ENCODE results near the gene SPAG9.

The SPAG9 gene

DNA sequence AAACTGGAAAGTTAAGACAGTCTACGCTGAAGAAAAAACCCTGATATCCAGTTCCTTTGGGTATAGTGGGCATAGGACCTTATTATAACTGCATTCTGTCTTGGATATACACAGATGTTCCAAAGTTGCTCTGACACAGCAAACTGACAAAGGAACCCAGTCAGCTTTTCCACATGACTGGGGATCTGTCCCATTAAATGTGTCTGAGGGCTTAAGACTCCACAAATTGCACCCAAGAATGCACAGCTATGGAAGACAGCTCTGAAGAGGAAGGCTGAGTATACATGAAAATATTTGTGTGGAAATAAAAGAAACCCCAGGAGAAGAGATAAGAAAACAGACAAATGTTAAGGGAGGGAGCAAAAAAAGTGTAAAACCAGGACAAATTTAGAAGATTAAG is 114.1 kb downstream of the SPAG9 start:
- H3K4me2 ChIP-seq (ENCODE audit: insufficient read depth, low read length) = no peak overlapping the region
- H4K20me1 ChIP-seq (ENCODE audit: insufficient read depth, low read length) = no peaks in the 10 kb centered on the region
- H2AFZ ChIP-seq (ENCODE audit: low read depth, low read length) = no peak overlapping the region
- H3K9ac ChIP-seq (ENCODE audit: low read depth, low read length) = no peak overlapping the region
- no peak overlapping the region for H3K4me3 ChIP-seq (ENCODE audit: low read depth in 1 of 2, low read length in 2 of 2)
- no peak for ATAC-seq (ENCODE audit: insufficient read depth, low read depth)
- H3K27me3 ChIP-seq (ENCODE audit: insufficient read depth, low read length, poor library complexity) = no peaks in the 10 kb centered on the region
- DNase-seq = no peak
- H3K9me3 ChIP-seq (ENCODE audit: insufficient read depth, low read length, severe bottlenecking) = no peaks in the 10 kb centered on the region
- H3K36me3 ChIP-seq (ENCODE audit: insufficient read depth, low read length) = peaks cover 52% of the 10 kb centered on the region
- TF ChIP-seq, protein P1, sequence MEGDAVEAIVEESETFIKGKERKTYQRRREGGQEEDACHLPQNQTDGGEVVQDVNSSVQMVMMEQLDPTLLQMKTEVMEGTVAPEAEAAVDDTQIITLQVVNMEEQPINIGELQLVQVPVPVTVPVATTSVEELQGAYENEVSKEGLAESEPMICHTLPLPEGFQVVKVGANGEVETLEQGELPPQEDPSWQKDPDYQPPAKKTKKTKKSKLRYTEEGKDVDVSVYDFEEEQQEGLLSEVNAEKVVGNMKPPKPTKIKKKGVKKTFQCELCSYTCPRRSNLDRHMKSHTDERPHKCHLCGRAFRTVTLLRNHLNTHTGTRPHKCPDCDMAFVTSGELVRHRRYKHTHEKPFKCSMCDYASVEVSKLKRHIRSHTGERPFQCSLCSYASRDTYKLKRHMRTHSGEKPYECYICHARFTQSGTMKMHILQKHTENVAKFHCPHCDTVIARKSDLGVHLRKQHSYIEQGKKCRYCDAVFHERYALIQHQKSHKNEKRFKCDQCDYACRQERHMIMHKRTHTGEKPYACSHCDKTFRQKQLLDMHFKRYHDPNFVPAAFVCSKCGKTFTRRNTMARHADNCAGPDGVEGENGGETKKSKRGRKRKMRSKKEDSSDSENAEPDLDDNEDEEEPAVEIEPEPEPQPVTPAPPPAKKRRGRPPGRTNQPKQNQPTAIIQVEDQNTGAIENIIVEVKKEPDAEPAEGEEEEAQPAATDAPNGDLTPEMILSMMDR (IDR thresholded peaks at IDR 0.05; ENCODE audit: borderline replicate concordance, extremely low read depth, low read length, poor library complexity, severe bottlenecking) = no peak
- no peak for TF ChIP-seq EZH2 (IDR thresholded peaks at IDR 0.05; ENCODE audit: borderline replicate concordance, low read depth, low read length, severe bottlenecking)
- no peaks in the 10 kb centered on the region for H3K79me2 ChIP-seq (ENCODE audit: insufficient read depth, low read length)
- H3K4me1 ChIP-seq (ENCODE audit: insufficient read depth, low read length) = no peaks in the 10 kb centered on the region
- H3K27ac ChIP-seq (ENCODE audit: low read length) = no peak overlapping the region

DNA sequence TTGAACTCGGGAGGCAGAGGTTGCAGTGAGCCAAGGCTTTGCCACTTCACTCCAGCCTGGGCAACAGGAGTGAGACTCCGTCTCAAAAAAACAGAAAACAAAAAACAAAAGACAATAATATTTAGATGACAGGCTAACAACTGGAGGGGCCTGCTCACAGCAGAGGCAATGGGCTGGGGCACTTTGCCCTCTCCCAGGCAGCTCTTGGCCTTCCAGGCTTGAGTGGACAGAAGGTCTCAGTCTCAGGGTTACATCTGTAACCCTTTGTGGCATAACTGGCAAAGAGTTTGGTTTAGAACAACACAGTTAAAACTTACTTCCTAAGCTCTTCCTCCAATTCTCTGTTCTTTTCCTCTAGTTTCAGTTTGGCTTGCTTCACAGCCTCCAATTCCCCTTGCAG is 114.9 kb downstream of the SPAG9 start:
- no peaks in the 10 kb centered on the region for H4K20me1 ChIP-seq (ENCODE audit: insufficient read depth, low read length)
- ATAC-seq (ENCODE audit: insufficient read depth, low read depth) (no peak), DNase-seq (no peak)
- no peaks in the 10 kb centered on the region for H3K79me2 ChIP-seq (ENCODE audit: insufficient read depth, low read length)
- H3K9ac ChIP-seq (ENCODE audit: low read depth, low read length) = no peak overlapping the region
- no peaks in the 10 kb centered on the region for H3K27me3 ChIP-seq (ENCODE audit: insufficient read depth, low read length, poor library complexity)
- no peaks in the 10 kb centered on the region for H3K9me3 ChIP-seq (ENCODE audit: insufficient read depth, low read length, severe bottlenecking)
- no peak for TF ChIP-seq EZH2 (IDR thresholded peaks at IDR 0.05; ENCODE audit: borderline replicate concordance, low read depth, low read length, severe bottlenecking)
- TF ChIP-seq, protein P1 (IDR thresholded peaks at IDR 0.05; ENCODE audit: borderline replicate concordance, extremely low read depth, low read length, poor library complexity, severe bottlenecking) = no peak
- H3K36me3 ChIP-seq (ENCODE audit: insufficient read depth, low read length) = peaks cover 57% of the 10 kb centered on the region
- no peaks in the 10 kb centered on the region for H3K4me1 ChIP-seq (ENCODE audit: insufficient read depth, low read length)
- H2AFZ ChIP-seq (ENCODE audit: low read depth, low read length) = no peak overlapping the region
- no peak overlapping the region for H3K27ac ChIP-seq (ENCODE audit: low read length)
- no peak overlapping the region for H3K4me2 ChIP-seq (ENCODE audit: insufficient read depth, low read length)
- no peak overlapping the region for H3K4me3 ChIP-seq (ENCODE audit: low read depth in 1 of 2, low read length in 2 of 2)

DNA sequence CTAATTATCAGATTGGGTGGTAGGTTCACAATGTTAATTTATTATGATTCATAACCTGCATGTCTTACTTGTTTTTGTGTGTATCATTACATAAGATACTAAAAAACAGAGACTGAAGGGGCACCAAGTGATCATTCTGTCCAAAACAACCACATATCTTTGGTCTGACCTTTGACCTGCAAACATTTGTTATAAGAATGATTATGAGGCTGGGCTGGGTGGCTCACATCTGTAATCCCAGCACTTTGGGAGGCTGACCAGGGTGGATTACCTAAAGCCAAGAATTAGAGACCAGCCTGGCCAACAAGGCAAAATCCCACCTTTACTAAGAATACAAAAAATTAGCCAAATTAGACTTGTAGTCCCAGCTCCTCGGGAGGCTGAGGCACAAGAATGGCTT is 116.4 kb downstream of the SPAG9 start:
- no peak overlapping the region for H2AFZ ChIP-seq (ENCODE audit: low read depth, low read length)
- no peak for DNase-seq
- H3K4me2 ChIP-seq (ENCODE audit: insufficient read depth, low read length) = no peak overlapping the region
- no peaks in the 10 kb centered on the region for H3K27me3 ChIP-seq (ENCODE audit: insufficient read depth, low read length, poor library complexity)
- H3K9ac ChIP-seq (ENCODE audit: low read depth, low read length) = no peak overlapping the region
- no peaks in the 10 kb centered on the region for H3K79me2 ChIP-seq (ENCODE audit: insufficient read depth, low read length)
- peaks cover 69% of the 10 kb centered on the region for H3K36me3 ChIP-seq (ENCODE audit: insufficient read depth, low read length)
- no peaks in the 10 kb centered on the region for H3K4me1 ChIP-seq (ENCODE audit: insufficient read depth, low read length)
- no peak for TF ChIP-seq EZH2 (IDR thresholded peaks at IDR 0.05; ENCODE audit: borderline replicate concordance, low read depth, low read length, severe bottlenecking)
- TF ChIP-seq, protein P1 (IDR thresholded peaks at IDR 0.05; ENCODE audit: borderline replicate concordance, extremely low read depth, low read length, poor library complexity, severe bottlenecking) = no peak
- no peaks in the 10 kb centered on the region for H4K20me1 ChIP-seq (ENCODE audit: insufficient read depth, low read length)
- no peaks in the 10 kb centered on the region for H3K9me3 ChIP-seq (ENCODE audit: insufficient read depth, low read length, severe bottlenecking)
- ATAC-seq (ENCODE audit: insufficient read depth, low read depth) = no peak
- no peak overlapping the region for H3K27ac ChIP-seq (ENCODE audit: low read length)
- no peak overlapping the region for H3K4me3 ChIP-seq (ENCODE audit: low read depth in 1 of 2, low read length in 2 of 2)

Measured in DND-41 (cell line).